Measurements from ENCODE around the gene CCL5. TPM values are rescaled to one million over a fixed set of nuclear protein-coding genes. Genes with fewer than 3 reads are reported as not detected.

The CCL5 gene
- total and polyA plus RNA-seq, 10 of the 15 experiments (the other 5 are each of a cell fraction or from before 2014, with no cell fraction given) = 45.7 to 186 (median 90.8) TPM

GRCh38 chr17:35900280-35900679 lies 20.1 kb upstream of the CCL5 start:
- BruUV-seq (replicated peaks) = no TSS peak
- RAD21 ChIA-PET (ENCODE audit: unreplicated experiment) = interaction anchor here (0.6 to 3.0 kb wide), 7 partner anchors 9 to 703 kb away, joined by 3 to 17 read pairs (median 4); partner anchors contain the start of genes RDM1 and TAF15
- no peak overlapping the region for H3K4me2 ChIP-seq (ENCODE audit: control insufficient read depth, insufficient read depth)

GRCh38 chr17:35898283-35899070 lies 18.3 kb upstream of the CCL5 start:
- in situ Hi-C loops (cut with MboI) = no loop called here
- no TSS peak for BruUV-seq (replicated peaks)
- WGBS (ENCODE audit: insufficient coverage, insufficient replicate concordance, low lambda C conversion rate, missing lambda C conversion rate) = 22% methylated on average over 6 of the region's 6 CpGs
- H3K79me2 ChIP-seq (ENCODE audit: control insufficient read depth, insufficient read depth, low read length) = no peaks in the 10 kb centered on the region
- TF ChIP-seq SREBF2 (IDR thresholded peaks at IDR 0.05; ENCODE audit: low read length) = no peak
- TF ChIP-seq SRF (IDR thresholded peaks at IDR 0.05; ENCODE audit: low read depth in 2 of 2, low read length in 2 of 2) = no peak
- TF ChIP-seq MXI1 (IDR thresholded peaks at IDR 0.05; ENCODE audit: low read depth, low read length) = no peak
- no peak for TF ChIP-seq POLR2AphosphoS5 (IDR thresholded peaks at IDR 0.05; ENCODE audit: low read length)
- TF ChIP-seq IKZF1 (conservative IDR thresholded peaks at IDR 0.05) = no peak
- no peak for TF ChIP-seq EGR1 (IDR thresholded peaks at IDR 0.05; ENCODE audit: borderline replicate concordance in 1 of 2, low read depth in 2 of 2, low read length in 2 of 2)
- TF ChIP-seq MEF2B (IDR thresholded peaks at IDR 0.05; ENCODE audit: partially characterized antibody, poor library complexity, severe bottlenecking) = no peak
- TF ChIP-seq SMC3 (IDR thresholded peaks at IDR 0.05; ENCODE audit: borderline replicate concordance, low read length) = no peak
- TF ChIP-seq NRF1 (conservative IDR thresholded peaks at IDR 0.05; ENCODE audit: low read depth, low read length) = no peak
- no peak for TF ChIP-seq ZNF217 (IDR thresholded peaks at IDR 0.05)
- TF ChIP-seq HCFC1 (IDR thresholded peaks at IDR 0.05; ENCODE audit: low read length) = no peak
- no peak overlapping the region for H3K4me3 ChIP-seq
- H4K20me1 ChIP-seq (ENCODE audit: control insufficient read depth, insufficient read depth) = no peaks in the 10 kb centered on the region
- H3K4me1 ChIP-seq (ENCODE audit: control insufficient read depth, insufficient read depth, low read length) = peaks cover 9% of the 10 kb centered on the region
- H3K9ac ChIP-seq (ENCODE audit: control insufficient read depth, insufficient read depth, low read length) = no peak overlapping the region
- H3K9me3 ChIP-seq (replicated peaks; ENCODE audit: control insufficient read depth, insufficient read depth, low read length) = no peaks in the 10 kb centered on the region
- no peak overlapping the region for H3K4me2 ChIP-seq (ENCODE audit: control insufficient read depth, insufficient read depth)
- intact Hi-C loops (cut with micrococcal nuclease; ENCODE audit: unreplicated experiment) = no loop called here
- H3K27me3 ChIP-seq (replicated peaks in 1 of 2; ENCODE audit: control insufficient read depth in 2 of 2, insufficient read depth in 2 of 2, low read length in 1 of 2) = no peaks in the 10 kb centered on the region
- no peak for ATAC-seq
- no peak for FAIRE-seq
- SMC1A ChIA-PET (ENCODE audit: uncharacterized antibody, unreplicated experiment) = interaction anchor here (0.5 to 11.3 kb wide), 5 partner anchors 9 to 191 kb away, joined by 3 to 155 read pairs (median 3); partner anchors contain the start of genes CCL3 and CCL5
- no peaks in the 10 kb centered on the region for H3K36me3 ChIP-seq (ENCODE audit: control insufficient read depth in 2 of 2, insufficient read depth in 2 of 2, low read length in 1 of 2)
- no peak for DNase-seq (ENCODE audit: low read depth, low spot score)
- RAD21 ChIA-PET (ENCODE audit: unreplicated experiment) = no interaction called here
- H2AFZ ChIP-seq (ENCODE audit: control insufficient read depth, low read depth, low read length) = no peak overlapping the region
- H3K27ac ChIP-seq (ENCODE audit: control insufficient read depth, insufficient read depth) = no peak overlapping the region
- CTCF ChIA-PET = interaction anchor here (1.2 to 1.5 kb wide), 2 partner anchors 9 to 50 kb away, joined by 3 read pairs; no protein-coding TSS in a partner anchor
- POLR2A ChIA-PET = interaction anchor here (0.6 kb wide), 1 partner anchor 22 kb away, joined by 3 read pairs; no protein-coding TSS in a partner anchor

More at GRCh38 chr17:35900280-35900679, 20.1 kb upstream of the CCL5 start:
- H2AFZ ChIP-seq (ENCODE audit: control insufficient read depth, low read depth, low read length) = no peak overlapping the region
- H3K36me3 ChIP-seq (ENCODE audit: control insufficient read depth in 2 of 2, insufficient read depth in 2 of 2, low read length in 1 of 2) = no peaks in the 10 kb centered on the region
- H3K4me1 ChIP-seq (ENCODE audit: control insufficient read depth, insufficient read depth, low read length) = peaks cover 9% of the 10 kb centered on the region
- DNase-seq (ENCODE audit: low read depth, low spot score) = no peak
- H3K27me3 ChIP-seq (replicated peaks in 1 of 2; ENCODE audit: control insufficient read depth in 2 of 2, insufficient read depth in 2 of 2, low read length in 1 of 2) = no peaks in the 10 kb centered on the region
- intact Hi-C loops (cut with micrococcal nuclease; ENCODE audit: unreplicated experiment) (no loop called here), in situ Hi-C loops (cut with MboI) (no loop called here)
- POLR2A ChIA-PET = interaction anchor here (0.9 to 1.0 kb wide), 2 partner anchors 9 to 600 kb away, joined by 3 to 8 read pairs; no protein-coding TSS in a partner anchor
- ATAC-seq = no peak
- SMC1A ChIA-PET (ENCODE audit: uncharacterized antibody, unreplicated experiment) = interaction anchor here (0.5 to 2.0 kb wide), 7 partner anchors 8 to 258 kb away, joined by 3 to 5 read pairs (median 3); no protein-coding TSS in a partner anchor
- FAIRE-seq = no peak
- 34% methylated on average over 5 of the region's 5 CpGs for WGBS (ENCODE audit: insufficient coverage, insufficient replicate concordance, low lambda C conversion rate, missing lambda C conversion rate)
- H4K20me1 ChIP-seq (ENCODE audit: control insufficient read depth, insufficient read depth) = no peaks in the 10 kb centered on the region
- H3K79me2 ChIP-seq (ENCODE audit: control insufficient read depth, insufficient read depth, low read length) = no peaks in the 10 kb centered on the region
- TF ChIP-seq ATF3 (IDR thresholded peaks at IDR 0.05; ENCODE audit: borderline replicate concordance, extremely low read depth, low read depth, low read length) (no peak), HDGF (IDR thresholded peaks at IDR 0.05) (no peak)
- H3K9me3 ChIP-seq (replicated peaks; ENCODE audit: control insufficient read depth, insufficient read depth, low read length) = no peaks in the 10 kb centered on the region
- no peak overlapping the region for H3K4me3 ChIP-seq
- H3K9ac ChIP-seq (ENCODE audit: control insufficient read depth, insufficient read depth, low read length) = no peak overlapping the region
- CTCF ChIA-PET = interaction anchor here (0.6 to 2.4 kb wide), 4 partner anchors 9 to 576 kb away, joined by 3 to 6 read pairs (median 4); no protein-coding TSS in a partner anchor
- H3K27ac ChIP-seq (ENCODE audit: control insufficient read depth, insufficient read depth) = no peak overlapping the region

All from GM12878 (cell line).